ENCODE results near the gene SLC6A2.
A peak's percentile ranks its signal among the peaks of the same experiment; 100 is the strongest.
"Not testable (repeated sequence)": the region's sequence is repeated elsewhere in the genome, so short reads cannot be mapped to it uniquely, and the experiment has no call there.

SLC6A2 gene

DNA sequence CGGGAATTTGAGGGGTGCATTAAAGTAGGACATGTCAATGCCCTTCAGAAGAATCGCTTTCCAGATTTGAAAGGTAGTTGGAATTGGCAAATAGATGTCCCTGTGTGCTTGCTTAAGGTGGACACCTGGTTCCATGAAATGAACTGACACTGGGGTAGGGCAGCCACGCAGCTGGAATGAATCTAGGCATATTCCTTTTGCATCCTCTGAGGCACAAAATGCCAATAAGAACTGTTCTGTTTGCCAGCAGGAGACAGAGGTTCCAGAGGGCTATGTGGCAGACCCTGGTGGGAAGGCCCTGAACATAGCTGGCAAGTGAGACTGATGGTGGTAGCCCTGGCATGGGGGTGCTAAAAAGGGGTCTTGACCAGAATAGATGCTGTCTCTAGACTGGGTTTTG lies 61.5 kb downstream of the SLC6A2 start:
- DNase-seq = no peak

DNA sequence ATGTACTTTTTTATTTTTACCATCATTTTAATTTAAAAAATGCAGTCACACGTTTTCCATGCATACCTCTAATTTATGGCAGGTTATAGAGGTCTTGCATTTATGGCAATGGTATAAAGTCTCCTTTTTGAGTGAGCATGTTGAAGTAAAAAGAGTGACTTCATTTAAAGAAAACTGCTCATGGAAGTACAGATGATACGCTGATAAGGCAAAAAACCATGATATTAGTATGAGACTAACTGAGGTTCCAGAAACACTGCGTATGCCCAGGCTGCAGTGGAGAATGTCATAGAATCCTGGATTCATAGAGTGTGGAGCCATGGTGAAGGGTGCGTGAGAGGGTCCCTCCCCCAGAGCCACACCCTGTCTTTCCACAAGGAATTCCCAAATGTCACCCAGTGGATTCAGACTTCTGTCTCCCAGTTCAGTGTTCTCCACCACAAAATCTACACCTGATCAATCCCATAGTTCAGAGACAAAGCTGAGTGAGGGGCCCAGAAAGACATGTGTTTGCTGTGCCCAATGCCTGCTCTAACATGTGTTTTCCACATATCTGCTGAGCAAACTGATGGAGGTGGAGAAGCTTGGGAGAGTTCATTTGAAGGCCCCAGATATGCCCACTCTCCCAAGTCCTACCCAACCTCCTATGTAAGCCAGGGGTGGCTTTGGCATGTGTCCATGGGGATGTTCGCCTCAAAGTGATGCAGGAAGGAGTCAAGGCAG lies 69.4 kb downstream of the SLC6A2 start:
- DNase-seq = no peak

DNA sequence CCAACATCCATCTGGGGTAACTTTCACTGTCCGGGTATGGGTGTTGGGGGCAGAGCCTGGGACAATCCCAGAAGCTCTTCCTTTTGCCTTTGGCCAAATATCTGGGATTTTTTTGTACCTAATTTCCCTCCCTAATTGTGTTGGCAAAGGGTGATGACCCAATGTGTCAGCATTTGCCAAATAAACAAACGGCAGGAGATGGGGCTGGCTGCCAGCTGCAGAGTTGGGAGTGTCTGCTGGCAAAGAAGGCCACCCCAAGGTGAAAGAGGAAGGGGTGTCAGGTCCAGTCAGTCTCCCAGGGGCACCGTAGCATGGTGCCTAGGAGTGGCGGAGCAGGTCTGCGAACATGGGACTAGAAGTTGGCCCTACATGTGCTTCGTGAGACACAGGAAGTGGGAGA lies 73.0 kb downstream of the SLC6A2 start:
- DNase-seq = no peak

DNA sequence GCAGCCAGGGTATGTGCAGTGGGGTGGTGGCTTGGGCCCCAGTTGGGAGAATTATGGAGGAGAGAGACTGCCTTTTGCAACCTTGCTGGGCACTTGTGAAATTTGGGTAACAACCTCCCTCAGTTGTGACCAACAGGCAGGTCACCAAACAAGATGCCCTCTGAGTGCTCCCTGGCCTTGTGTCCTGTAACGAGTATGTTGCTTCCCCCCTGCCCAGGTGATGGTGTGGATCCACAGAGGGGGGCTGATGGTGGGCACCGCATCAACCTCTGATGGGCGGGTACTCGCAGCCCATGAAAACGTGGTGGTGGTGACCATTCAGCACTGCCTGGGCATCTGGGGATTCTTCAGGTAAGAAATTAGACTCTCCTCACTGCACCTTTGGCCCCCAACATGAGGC lies 74.3 kb downstream of the SLC6A2 start:
- DNase-seq = no peak

DNA sequence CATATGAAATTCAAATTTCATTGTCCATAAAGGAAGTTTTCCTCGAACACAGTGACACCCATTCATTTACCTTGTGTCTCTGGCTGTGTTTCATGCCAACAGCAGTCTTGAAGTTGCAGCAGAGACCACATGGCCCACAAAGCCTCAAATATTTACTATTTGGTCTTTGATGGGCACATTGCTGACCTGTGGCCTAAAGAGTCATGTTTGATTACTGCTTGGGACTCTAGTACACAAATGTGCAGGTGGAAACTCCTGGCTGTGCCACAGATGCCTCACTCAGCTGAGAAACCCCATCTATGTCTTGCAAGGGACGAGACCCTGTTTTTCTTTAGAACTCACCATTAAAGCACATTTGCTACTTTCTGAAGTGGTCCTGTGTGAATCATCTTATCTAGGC lies 76.7 kb downstream of the SLC6A2 start:
- no peak for DNase-seq

GRCh38 chr16:55734665-55735064 lies 78.9 kb downstream of the SLC6A2 start:
- DNase-seq = no peak

DNA sequence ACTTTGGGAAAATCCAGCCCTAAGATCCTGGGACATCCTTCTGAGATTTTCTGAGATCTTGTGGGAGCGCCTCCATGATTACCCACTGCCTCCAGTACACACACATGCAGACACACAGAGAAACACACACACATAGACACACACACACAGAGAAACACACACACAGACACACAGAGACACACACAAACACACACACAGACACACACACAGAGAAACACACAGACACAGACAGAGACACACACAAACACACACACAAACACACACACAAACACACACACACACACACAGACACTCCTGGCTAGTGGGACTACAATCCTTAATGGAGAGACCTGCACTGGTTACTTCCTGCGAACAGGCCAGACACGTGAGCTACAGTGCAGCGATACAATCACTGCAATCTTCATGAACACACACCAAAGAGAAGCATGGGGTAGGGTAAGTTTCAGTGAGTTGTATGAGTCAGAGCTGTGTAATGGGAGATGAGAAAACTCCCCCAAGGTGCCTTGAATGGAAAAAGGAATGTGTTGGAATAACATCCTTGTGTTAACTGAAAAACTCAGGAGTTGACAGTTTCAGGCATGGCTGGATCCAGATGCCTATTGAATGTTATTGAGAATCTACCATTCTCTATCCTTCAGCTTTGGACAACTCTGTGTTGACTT lies 79.5 kb downstream of the SLC6A2 start:
- no peak for DNase-seq

DNA sequence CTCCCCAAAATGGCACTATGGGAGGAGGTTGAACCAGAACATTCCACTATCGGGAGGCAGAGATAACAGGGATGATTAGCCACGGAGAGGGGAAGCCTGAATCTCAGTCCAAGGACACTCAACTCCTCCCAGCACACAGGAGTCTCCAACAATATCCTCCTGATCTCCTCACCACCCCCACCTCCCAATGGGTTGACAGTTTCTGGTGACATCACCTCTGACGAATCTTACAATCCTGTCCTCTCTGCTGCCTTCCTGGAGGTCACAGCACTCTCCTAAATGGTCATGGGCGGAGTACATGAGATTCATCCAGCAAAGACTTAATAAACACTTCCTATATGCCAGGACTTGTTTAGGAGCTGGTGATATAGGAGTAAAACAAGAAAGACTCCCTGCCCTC lies 80.9 kb downstream of the SLC6A2 start:
- DNase-seq = no peak

DNA sequence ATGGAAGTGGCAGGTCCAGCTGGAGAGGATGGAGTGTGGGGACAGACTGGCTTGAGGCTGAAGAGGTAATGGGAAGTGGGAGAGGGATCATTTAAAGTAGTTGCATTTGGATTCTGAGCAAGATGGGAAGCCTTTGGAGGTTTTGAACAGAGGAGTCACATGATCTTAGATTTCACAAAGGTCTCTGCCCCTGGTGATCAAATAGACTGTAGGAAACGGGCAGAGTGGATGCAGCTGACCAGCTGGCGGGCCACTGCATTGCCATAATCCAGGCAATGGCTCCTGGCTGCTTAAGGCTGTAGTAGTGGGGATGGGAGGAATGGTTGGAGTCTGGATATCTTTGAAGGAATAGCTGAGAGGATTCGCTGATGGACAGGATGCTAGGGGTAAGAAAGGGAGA lies 81.5 kb downstream of the SLC6A2 start:
- DNase-seq = no peak

- DNase-seq = no peak
Observed at GRCh38 chr16:55737966-55738365, 82.2 kb downstream of the SLC6A2 start.

- DNase-seq = no peak
Observed at GRCh38 chr16:55746081-55746480, 90.3 kb downstream of the SLC6A2 start.

DNA sequence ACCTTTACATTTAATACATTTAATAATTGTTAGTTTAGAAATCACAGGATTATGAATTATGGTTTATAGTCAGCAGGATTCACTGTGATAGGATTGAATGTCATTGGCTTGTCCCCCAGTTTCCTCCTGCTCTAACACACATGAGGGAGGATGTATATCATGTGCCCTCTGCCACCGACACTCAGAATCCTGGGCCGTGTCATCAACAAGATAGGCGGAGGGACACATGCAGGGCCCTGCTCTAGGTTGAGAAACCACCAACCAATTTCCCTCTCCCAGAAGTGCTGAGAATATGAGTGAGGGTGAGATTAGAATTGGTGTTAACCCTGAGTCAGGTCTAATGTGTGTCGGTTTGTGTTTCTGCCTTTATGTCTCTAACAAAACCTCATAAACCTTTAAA lies 92.0 kb downstream of the SLC6A2 start:
- DNase-seq = no peak

DNA sequence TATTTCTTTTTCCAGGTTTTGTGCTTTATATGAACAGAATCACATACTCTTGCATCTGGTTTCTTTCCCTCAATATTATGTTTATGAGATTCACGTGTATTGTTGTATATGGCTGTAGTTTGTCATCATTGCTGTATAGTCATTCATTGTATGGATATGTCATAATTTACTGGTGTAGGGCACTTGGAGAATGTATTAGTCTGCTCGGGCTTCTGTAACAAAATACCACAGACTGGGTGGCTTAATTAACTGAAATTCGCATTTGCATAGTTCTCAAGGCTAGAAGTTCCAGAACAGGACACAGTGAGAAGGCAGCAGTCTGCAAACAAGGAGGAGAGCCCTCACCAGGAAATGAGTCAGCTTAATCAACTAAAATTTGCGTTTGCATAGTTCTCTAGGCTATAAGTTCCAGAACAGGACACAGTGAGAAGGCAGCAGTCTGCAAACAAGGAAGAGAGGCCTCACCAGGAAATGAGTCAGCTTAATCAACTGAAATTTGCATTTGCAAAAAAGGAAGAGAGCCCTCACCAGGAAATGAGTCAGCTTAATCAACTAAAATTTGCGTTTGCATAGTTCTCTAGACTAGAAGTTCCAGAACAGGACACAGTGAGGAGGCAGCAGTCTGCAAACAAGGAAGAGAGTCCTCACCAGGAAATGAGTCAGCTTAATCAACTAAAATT lies 96.8 kb downstream of the SLC6A2 start:
- not testable (repeated sequence) for DNase-seq

DNA sequence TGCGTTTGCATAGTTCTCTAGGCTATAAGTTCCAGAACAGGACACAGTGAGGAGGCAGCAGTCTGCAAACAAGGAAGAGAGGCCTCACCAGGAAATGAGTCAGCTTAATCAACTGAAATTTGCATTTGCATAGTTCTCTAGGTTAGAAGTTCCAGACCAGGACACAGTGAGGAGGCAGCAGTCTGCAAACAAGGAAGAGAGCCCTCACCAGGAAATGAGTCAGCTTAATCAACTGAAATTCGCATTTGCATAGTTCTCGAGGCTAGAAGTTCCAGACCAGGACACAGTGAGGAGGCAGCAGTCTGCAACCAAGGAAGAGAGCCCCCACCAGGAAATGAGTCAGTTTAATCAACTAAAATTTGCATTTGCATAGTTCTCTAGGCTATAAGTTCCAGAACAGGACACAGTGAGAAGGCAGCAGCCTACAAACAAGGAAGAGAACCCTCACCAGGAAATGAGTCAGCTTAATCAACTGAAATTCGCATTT lies 97.4 kb downstream of the SLC6A2 start:
- peak in 1 of 2 experiments; percentile 8 for DNase-seq

Measured in stimulated activated CD4-positive, alpha-beta T cell treated with anti-CD3 and anti-CD28 coated beads, Interleukin-4, amount 100 ng/mL, for 4 hours (primary cell).